Measurements from ENCODE around the gene SPAG6.

DNA sequence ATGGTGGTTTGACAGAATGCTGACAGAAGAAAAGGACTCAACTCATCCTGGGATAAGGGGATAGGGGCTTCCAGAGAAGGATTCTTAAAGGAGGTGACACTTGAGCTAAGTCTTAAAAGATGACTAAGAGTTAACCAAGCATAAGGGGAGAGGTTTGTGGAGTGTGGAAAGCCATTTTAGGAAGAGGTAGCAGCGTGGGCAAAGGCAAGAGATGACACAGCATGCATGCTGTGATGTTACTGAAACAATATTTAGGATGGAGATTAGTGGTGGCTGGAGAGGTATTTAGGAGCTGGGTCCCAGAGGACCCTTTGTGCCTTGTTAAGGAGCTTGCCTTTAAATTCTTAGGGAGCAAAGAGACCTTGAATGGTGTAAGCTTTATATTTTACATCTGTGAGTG, 65.1 kb downstream of the SPAG6 start:
- TF ChIP-seq ZNF671 (CRISPR knock-in tag; IDR thresholded peaks at IDR 0.05) (no peak), CTCF (IDR thresholded peaks at IDR 0.05) (no peak), TP53 (CRISPR knock-in tag; IDR thresholded peaks at IDR 0.05) (no peak), ELF4 (CRISPR knock-in tag; IDR thresholded peaks at IDR 0.05; ENCODE audit: low read depth) (no peak)

Measured in WTC11 (cell line).